Central memory CD4-positive, alpha-beta T cell (primary cell): Measurements from ENCODE around the gene DCLK3.

ENCODE experiments used
- DNase-seq: peaks from one replicate; pipeline ENCODE4 v3.0.0; 2022

The DCLK3 gene

DNA sequence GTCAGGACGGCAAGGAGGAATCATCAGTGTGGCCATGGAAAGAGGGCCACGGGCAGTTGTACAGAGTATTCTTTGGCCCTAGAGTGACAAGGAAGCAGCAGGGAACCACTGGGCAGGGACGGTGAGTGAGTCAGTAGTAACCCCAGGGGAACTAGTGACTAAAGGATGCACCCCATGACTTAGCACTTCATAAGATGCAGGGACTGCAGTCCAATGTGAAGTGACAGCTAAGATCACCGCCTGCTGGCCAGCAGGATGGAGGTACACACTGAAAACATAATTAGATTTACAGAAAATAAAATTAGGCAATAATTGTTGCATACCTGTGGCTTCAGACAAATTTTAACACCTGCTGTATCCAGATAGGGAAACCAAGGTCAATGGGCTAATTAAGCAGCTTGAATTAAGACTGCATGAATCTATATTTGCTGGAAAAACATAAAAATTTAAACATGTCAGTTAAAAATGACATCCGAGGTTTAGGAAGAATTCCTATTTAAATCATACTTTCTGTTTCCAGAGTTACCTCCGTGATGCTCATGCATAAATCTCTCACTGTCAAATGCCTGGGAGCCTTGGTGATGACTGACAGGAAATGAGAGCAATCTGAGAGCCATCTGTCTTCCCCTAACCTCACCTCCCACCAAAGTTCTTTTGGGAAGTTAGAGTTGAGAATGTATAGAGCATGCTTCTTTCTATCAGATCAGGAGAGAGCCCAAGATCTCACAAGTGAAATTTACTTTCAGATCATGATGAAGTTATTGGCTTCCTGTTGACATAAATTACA is 56.5 kb downstream of the DCLK3 start:
- no peak for DNase-seq

DNA sequence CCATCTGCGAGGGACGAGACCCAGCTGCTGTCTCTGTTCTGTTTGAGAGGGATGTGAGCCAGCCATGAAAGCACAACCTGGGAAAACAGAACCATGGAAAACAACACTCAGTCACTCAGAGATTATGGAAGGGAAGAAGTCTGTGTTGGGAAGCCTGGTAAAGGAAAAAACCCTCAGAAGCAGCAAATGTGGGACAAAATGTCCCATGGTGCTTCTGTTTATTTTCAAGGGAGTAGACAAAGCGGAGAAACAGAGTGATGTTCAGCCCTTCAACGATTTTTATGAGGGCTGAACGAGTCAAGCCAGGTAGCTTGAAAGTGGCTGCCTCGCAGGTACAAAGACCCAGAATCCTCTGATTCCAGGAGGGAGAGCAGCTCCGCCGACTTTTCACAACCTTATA is 59.3 kb downstream of the DCLK3 start:
- no peak for DNase-seq

DNA sequence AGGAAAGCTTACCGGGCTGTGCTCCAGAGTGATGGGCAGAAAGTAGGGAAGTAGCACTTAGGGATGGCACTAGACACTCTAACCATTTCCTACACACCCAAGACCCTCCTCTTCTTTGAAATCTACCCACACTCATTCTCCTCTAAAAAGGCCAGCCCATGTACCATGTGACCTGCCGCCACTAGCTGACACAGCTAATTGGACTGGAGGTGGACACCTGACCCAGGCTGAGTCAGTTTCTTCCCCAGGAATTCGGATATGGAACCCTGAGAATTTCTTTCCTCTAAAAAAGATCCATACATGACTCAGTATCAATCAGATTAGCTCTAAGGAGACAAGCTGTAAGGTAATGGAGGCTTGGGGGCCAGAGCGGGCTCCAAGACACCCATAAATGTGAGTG is 60.1 kb downstream of the DCLK3 start:
- DNase-seq = no peak

DNA sequence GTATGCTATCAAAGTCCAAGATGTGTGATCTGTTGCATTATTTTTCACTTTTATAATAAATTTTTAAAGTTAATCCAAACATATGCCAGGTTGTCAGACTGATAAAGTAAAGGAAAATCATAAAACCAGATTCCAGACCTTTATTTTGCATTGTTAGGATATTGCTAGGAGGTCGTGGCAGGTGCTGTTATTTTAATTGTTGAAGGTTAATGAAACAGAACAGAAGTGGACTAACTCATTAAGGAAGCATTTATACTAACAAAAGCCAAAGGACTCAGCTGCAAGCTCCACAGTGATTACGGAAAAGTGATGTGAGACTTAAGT is 63.1 kb downstream of the DCLK3 start:
- no peak for DNase-seq

DNA sequence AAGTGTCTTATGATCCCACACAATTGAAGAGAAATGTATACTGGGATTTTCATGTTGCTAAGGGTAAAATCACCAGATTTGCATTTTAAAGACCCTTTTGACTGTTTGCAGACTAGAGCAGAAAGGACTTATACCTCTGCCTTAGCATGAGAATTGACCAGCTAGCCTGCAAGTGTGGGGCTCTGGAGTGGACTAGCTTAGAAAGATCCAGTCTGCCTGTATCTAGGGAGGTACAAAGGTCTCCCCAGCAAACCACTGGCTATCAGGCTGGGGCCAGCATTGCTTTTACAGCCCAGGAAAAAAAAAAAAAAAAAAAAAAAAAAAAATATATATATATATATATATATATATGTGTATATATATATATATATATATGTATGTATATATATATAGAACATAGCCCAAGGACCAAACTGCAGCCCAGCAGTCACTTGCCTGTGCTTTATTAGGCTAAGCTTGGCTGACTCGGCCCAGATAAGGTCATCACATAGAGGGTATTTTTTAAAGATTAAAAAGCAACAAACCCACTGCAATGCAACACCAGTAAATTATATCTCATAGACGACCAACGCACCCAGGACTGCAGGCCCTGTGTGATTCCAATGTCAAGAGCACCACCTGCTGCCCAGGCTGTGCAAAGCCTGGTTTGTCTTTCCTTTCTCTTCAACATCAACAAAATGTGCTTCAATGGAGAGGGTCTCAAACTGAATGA is 63.7 kb downstream of the DCLK3 start:
- DNase-seq = no peak

DNA sequence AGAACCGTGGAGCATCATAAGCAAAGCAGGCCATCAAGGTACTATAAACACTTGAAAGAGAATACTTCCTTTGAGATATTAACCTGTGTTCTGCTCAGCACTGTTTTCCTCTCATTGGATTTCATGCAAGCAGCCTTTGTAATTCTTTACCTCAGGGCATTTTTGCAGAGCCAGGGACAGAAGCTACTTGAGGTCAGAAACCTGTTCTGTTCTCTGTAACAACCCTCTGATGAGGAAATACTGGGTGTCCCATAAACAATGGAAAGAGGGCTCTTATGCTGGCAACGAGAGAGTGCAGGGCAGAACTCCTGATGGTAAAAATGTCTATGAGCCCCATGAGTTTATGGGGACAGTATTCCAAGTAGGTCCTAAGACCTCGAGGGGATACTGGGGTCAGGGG is 66.0 kb downstream of the DCLK3 start:
- DNase-seq = no peak

DNA sequence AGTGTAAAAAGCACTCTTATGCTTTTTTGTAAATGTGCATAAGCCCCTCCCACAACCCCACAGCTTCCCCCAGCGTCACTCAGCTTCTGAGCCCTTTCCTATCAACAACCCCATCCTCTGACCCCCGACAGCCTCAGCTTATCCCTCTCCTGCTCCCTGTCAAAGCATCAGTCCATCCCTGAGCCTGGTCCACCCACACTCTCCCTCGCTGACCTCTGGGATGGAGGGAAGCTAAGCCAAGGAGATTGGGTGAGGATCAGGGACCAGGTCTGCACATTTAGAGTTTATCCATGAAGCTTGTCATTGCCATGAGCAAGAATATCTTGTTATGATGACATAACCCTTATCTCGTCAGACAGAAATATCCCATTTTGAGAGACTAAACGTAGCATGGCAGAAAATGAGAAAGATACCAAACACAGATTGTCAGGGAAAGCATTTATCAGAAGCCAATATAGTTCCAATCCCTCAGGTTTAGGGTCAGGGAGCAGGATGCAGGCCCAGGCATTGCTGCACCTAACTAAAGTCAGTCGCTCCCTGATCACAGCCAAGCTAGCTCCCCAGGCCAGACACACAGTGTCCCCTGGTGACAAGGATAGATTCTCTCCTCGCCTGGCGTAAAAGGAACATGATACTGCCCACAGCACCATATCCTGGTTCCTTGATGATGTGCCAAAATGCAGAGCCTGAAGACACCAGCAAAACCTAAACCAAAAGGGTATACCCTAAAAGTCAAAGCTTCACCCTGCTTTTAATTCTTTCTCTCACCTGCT is 66.9 kb downstream of the DCLK3 start:
- DNase-seq = no peak

DNA sequence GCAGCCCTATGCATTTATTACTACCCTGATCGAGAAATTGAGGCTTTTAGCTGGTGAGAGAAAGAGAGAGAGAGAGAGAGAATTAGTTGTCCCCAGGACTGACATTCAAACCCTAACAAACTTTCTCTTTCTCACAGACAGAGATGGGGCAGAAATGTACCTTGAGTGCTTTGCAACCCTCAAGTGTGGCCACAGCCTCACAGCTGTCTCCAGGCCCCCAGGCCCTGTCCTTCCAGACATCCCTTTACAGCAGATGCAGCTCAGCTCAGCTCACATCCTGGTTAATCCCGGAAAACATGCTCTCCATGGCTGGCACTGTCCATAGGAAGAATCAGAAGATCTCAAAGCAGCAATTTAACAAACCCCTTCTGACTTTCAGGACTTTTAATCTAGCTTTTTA is 67.6 kb downstream of the DCLK3 start:
- no peak for DNase-seq

DNA sequence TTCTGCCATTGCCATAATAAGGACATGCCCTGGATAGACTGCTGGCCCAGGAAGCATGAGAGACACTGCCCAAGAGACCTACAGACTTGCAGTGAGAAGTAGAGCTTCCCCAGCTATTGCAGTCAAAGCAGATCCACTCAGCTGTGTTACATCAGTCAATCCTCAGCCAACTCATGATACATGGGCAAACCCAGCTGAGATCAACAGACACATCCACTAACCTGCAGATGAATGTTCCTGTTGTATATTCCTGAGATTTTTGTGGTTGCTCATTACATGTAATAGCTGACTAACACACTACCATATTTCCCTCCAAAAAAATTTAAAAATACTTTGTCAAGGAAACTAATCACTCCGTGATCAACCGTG is 68.6 kb downstream of the DCLK3 start:
- no peak for DNase-seq

DNA sequence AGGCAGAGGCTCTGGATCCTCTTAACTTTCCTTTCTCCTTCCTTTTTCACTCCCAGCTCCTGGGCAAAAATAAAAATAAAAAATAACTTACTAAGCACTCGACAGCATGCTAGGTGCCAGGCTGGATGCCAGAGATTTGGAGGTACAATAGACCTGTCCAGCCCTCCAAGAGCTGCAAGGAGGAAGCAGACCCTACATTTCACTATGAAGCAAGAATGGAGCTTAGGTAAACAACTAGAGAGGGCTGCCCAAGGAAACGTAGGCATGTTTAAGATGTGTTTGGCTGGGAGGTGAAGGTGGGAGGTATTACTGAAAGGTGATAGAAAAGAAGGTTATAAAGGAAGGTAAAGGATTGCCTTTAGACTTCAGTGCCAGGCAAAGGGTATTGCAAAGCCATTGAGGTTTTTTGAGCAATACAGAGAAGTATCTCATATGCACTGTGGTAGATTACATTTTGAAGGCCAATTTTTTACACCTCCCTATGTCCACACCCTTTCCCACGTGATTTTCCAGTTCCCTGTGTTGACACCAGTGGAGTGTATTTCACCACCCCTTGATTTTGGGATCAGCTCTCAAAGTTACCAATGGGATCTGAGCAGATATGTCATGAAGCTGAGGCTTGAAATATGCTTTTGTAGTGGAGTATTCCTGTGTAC is 69.1 kb downstream of the DCLK3 start:
- no peak for DNase-seq

DNA sequence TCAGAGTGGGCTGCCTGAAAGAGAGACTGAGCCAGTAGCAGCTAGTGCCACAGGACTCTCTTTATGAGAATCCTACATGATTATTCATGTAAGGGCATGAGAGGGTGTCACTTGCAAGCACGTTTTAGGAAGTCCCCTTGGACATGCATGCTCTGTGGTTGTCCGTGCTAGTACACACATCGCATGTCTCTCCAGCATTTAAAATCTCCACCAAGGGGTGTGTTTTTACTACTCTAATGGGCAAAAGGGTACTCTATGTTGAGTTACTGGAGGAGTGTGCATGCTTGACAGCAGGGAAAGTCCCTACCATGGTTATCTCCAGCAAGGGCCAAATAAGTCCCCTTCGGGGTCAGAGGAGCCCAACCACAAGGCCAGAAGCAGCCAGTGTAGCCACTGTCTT is 70.7 kb downstream of the DCLK3 start:
- no peak for DNase-seq

DNA sequence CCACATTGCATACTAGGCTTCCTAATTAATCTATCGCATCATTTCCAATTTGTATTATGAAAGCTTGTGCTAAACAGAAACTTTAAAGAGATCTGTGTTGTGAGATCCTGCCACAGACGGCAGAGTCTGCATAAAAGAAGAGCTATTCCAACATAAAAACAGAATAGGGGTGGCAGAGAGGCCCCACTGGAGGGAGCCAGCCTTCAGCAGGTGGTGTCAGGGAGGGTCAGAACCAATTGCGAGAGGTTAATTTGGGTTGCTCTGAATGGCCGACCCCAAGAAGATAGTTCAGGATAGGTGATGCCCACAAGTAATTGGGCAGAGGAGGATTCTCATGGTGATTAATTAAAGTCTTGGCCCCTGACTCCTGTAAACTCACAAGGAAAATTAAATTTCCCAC is 74.8 kb downstream of the DCLK3 start:
- no peak for DNase-seq

DNA sequence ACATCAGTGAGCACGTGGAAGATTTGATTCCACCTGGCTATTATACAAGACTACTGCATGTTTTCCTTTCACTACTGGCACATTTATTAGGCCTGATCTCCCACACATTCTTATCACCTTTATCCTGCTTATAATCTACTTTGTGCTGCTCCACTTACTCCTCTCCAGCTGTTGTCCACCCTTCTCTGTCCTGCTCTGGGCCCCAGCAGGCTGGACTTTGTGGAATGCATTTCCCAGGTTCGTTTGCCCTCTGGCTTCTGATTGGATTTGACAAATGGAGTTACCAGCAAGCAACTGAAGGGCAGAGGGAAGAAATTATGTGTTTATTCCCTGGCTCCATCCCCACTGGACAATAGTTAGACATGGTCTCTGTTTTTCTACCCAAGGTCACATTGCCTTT is 75.5 kb downstream of the DCLK3 start:
- DNase-seq = no peak

DNA sequence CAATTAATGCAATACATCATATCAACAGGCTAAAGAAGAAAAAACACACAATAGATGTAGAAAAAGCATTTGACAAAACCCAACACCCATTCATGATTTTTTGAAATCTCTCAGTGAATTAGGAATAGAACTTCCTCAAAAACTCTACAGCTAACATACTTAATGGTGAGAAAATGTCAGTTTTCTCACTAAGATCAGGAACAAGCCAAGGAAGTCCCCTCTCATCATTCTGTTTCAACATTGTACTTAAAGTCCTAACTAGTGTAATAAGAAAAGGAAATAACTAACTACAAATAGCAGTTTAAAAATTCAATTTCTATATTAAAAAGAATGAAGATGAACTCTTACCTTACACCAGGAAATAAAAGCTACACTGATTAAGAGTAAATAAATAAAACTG is 77.8 kb downstream of the DCLK3 start:
- no peak for DNase-seq

DNA sequence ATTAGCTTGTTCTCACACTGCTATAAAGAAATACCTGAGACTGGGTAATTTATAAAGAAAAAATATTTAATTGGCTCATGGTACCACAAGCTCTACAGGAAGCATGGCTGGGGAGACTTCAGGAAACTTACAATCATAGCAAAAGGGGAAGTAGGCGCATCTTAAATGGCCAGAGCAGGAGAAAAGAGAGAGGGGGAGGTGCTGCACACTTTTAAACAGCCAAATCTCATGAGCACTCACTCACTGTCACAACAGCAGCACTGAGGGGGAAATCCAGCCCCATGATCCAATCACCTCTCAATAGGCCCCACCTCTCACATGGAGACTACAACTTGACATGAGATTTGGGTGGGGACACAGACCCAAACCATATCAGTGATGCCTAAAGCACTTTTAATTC is 82.5 kb downstream of the DCLK3 start:
- no peak for DNase-seq

DNA sequence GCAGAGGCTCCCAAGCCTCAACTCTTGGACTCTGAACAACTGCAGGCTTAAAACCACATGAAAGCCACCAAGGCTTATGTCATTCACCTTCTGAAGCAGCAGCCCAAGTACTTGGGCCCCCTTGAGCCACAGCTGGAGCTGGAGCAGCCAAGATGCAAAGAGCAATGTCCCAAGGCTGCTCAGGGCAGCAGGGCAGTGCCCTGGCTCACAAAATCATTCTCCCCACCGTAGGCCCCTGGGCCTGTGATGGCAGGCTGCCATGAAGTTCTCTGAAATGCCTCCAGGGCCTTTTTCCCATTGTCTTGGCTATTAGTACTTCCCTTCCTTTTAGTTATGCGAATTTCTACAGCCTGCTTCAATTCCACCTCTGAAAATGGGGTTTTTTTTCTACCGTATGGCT is 83.4 kb downstream of the DCLK3 start:
- DNase-seq = no peak

DNA sequence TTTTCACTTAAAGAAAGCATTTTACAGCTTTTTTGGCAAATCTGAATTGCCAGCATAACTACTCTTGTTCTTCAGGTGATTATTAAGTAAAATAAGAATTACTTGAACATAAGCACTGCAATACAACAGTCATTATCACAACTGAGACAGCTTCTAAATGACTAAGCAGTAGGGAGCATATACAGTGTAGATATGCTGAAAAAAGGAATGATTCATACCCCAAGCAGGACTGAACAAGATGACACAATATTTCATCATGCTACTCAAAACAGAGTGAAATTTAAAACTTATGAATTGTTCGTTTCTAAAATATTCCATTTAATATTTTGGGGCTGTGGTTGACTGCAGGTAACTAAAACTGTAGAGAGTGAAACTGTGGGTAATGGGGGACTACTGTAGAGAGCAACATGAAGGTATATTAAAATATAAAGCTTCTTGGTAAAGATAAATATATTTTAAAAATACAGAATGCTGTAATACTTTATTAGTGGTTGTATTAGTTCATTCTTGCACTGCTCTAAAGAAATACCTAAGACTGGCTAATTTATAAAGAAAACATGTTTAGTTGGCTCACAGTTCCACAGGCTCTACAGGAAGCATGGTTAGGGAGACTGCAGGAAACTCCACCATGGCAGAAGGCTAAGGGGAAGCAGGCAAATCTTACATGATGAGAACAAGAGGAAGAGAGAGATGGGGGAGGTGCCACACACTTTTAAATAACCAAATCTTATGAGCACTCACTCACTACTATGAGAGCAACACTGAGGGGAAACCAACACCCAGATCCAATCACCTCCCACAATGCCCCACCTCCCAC is 84.8 kb downstream of the DCLK3 start:
- DNase-seq = no peak

DNA sequence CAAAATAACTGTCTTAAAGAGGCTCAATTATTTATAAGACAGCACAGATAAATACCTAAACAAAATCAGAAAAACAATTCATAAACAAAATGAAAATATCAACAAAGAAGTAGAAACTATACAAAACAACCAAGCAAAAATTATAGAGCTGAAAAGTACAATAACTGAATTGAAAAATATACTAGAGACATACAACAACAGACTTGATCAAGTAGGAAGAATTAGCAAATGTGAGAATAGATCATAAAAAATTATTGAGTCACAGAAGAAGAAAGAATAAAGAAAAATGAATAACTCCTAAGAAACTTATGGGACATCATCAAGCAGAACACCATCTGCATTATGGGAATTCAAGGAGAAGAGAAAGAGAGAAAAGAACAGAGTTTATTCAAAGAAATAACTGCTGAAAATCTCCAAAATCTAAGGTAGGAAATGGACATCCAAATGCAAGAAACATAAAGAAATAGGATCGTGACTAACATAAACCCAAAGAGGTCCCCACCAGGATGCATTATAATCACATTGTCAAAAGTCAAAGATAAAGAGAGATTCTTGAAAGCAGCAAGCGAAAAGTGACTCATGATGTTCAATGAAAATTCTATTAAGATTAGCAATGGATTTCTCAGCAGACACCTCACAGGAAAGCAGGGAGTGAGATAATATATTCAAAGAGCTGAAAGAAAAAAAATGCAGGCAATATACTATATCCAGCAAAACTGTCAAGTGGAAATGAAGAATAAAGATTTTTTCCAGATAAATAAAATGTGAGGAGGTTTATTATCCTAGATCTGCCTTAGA is 85.9 kb downstream of the DCLK3 start:
- no peak for DNase-seq

DNA sequence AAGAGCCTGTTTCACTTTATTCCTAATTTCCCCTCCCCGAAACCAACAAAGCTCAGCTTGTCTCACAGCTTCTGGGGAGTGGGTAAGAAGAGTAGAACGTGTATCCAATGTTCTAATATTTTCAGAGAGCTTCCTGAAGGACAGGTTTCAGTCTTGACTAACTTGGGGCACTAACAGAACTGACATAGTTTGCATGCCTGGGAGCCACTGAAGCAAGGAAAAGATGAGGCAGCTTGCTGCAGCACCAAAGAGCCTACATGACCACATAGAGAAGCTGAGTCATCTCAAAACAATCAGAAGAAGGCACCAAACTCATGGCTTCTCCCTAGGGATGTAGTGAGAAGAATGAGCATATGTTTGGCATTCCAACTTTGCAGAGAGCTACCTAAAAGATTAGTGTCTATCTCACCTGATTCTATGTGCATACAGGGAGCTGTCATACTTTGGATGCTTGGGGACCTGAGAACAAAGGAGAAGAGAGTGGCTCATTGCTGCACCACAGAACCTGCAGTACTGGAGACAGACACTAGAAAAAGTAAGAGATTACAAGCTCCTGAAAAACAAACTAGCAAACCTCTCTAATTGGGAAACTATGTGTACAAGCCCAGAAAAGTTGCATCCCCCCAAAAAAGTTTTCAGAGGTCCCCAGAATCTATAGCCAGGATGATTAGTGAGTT is 86.9 kb downstream of the DCLK3 start:
- DNase-seq = no peak

DNA sequence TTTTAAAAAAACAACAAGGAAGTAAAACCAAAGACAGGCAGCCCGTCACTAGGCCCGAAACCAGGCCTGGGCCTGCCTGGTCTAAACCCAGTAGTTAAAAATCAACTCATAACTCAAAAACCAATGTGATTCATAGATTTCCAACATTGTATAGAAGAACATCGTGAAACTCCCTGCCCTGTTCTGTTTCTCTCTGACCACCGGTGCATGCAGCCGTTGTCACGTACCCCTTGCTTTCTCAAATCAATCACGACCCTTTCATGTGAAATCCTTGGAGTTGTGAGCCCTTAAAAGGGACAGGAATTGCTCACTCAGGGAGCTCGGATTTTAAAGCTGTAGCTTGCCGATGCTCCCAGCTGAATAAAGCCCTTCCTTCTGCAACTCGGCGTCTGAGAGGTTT is 89.5 kb downstream of the DCLK3 start:
- no peak for DNase-seq

DNA sequence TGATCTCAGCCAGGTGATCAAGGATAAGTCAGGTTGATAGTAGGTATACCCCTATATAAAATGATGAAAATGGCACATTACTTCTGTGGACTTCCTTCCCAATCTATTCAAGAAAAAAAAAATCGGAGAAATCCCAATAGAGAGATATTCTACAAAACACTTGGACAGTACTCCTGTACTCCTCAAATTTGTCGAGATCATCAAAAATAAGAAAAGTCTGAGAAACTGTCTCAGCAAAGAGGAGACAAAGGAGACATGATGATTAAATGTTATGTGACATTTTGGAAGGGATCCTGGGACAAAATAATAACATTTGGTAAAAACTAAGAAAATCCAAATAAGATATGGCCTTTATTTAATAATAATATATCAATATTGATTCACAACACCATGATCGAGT is 94.6 kb downstream of the DCLK3 start:
- no peak for DNase-seq
